H9 (cell line): Measurements from ENCODE around the gene DMRTA1. TPM values are rescaled to one million over a fixed set of nuclear protein-coding genes. Genes with fewer than 3 reads are reported as not detected.
A peak's percentile ranks its signal among the peaks of the same experiment; 100 is the strongest.

Source experiments
- DNase-seq: peaks from one replicate; pipeline ENCODE4 v3.0.0-alpha.2; 2017
- H2AFZ ChIP-seq: one replicate; pipeline ENCODE4 v1.6.1; 2013; ENCODE audit warnings: mild to moderate bottlenecking, low read length, control low read depth, moderate library complexity
- H2AK5ac ChIP-seq: 2 replicates; pipeline ENCODE4 v1.6.1; 2013; ENCODE audit warnings: low read length, control low read depth, mixed read lengths; ENCODE audit not compliant: insufficient read length
- H2BK120ac ChIP-seq: one replicate; pipeline ENCODE4 v1.6.1; 2013; ENCODE audit warnings: low read depth, mild to moderate bottlenecking, low read length, control low read depth, inconsistent platforms; ENCODE audit not compliant: poor library complexity, severe bottlenecking
- H2BK12ac ChIP-seq: 2 replicates; pipeline ENCODE4 v1.6.1; 2013; ENCODE audit warnings: low read length, control low read depth, mixed read lengths, low read depth; ENCODE audit not compliant: insufficient read length
- H2BK15ac ChIP-seq: 2 replicates; pipeline ENCODE4 v1.6.1; 2013; ENCODE audit warnings: low read depth, low read length, control low read depth
- H2BK20ac ChIP-seq: one replicate; pipeline ENCODE4 v1.6.1; 2013; ENCODE audit warnings: low read depth, mild to moderate bottlenecking, low read length, control low read depth, inconsistent platforms; ENCODE audit not compliant: poor library complexity, severe bottlenecking
- H2BK5ac ChIP-seq: 2 replicates; pipeline ENCODE4 v1.6.1; 2013; ENCODE audit warnings: low read length, control low read depth, mixed read lengths; ENCODE audit not compliant: insufficient read length
- H3K14ac ChIP-seq: 2 replicates; pipeline ENCODE4 v1.6.1; 2013; ENCODE audit warnings: low read length, control low read depth; ENCODE audit not compliant: insufficient read depth
- H3K18ac ChIP-seq: 2 replicates; pipeline ENCODE4 v1.6.1; 2013; ENCODE audit warnings: low read depth, mild to moderate bottlenecking, mixed read lengths, low read length, control low read depth; ENCODE audit not compliant: insufficient read length
- H3K23ac ChIP-seq: 2 replicates; pipeline ENCODE4 v1.6.1; 2013; ENCODE audit warnings: low read length, control low read depth, mixed read lengths, low read depth; ENCODE audit not compliant: insufficient read length
- H3K23me2 ChIP-seq: 2 replicates; pipeline ENCODE4 v1.6.1; 2013; ENCODE audit warnings: low read depth, mild to moderate bottlenecking, mixed read lengths, low read length, control low read depth; ENCODE audit not compliant: insufficient read length, poor library complexity, severe bottlenecking
- H3K27ac ChIP-seq: 2 replicates; pipeline ENCODE4 v1.5.1; 2013; ENCODE audit warnings: low read length, control low read depth, mixed read lengths, low read depth; ENCODE audit not compliant: insufficient read length
- H3K27me3 ChIP-seq: 2 replicates; pipeline ENCODE4 v1.6.1; 2013; ENCODE audit warnings: low read length, control low read depth, inconsistent platforms; ENCODE audit not compliant: insufficient read depth
- H3K4ac ChIP-seq: 2 replicates; pipeline ENCODE4 v1.6.1; 2013; ENCODE audit warnings: low read depth, mild to moderate bottlenecking, control low read depth, inconsistent platforms, low read length, moderate library complexity
- H3K4me1 ChIP-seq: 2 replicates; pipeline ENCODE4 v1.6.1; 2013; ENCODE audit warnings: low read length, control low read depth, inconsistent platforms; ENCODE audit not compliant: insufficient read depth
- H3K4me2 ChIP-seq: 2 replicates; pipeline ENCODE4 v1.6.1; 2013; ENCODE audit warnings: low read length, control low read depth, mixed read lengths; ENCODE audit not compliant: insufficient read length, insufficient read depth
- H3K56ac ChIP-seq: 2 replicates; pipeline ENCODE4 v1.6.1; 2013; ENCODE audit warnings: low read depth, mild to moderate bottlenecking, mixed read lengths, low read length, control low read depth; ENCODE audit not compliant: insufficient read length
- H3K79me1 ChIP-seq: 2 replicates; pipeline ENCODE4 v1.6.1; 2013; ENCODE audit warnings: low read depth, mild to moderate bottlenecking, moderate library complexity, low read length, control low read depth, inconsistent platforms; ENCODE audit not compliant: insufficient read depth, poor library complexity, severe bottlenecking
- H3K79me2 ChIP-seq: 2 replicates; pipeline ENCODE4 v1.6.1; 2013; ENCODE audit warnings: low read length, control low read depth, inconsistent platforms; ENCODE audit not compliant: insufficient read depth
- H3K9ac ChIP-seq: 2 replicates; pipeline ENCODE4 v1.6.1; 2013; ENCODE audit warnings: low read length, control low read depth, mixed read lengths; ENCODE audit not compliant: insufficient read length; ENCODE audit errors: extremely low read depth
- H3K9me3 ChIP-seq: one replicate; pipeline ENCODE4 v1.6.1; 2013; ENCODE audit warnings: low read depth, low read length, inconsistent platforms; ENCODE audit not compliant: control insufficient read depth
- H3T11ph ChIP-seq: one replicate; pipeline ENCODE4 v1.6.1; 2013; ENCODE audit warnings: mild to moderate bottlenecking, low read length, control low read depth, inconsistent platforms
- H4K20me1 ChIP-seq: one replicate; pipeline ENCODE4 v1.6.1; 2013; ENCODE audit not compliant: control insufficient read depth, insufficient read length, insufficient read depth
- H4K5ac ChIP-seq: 2 replicates; pipeline ENCODE4 v1.6.1; 2013; ENCODE audit warnings: low read depth, mild to moderate bottlenecking, mixed read lengths, low read length, control low read depth; ENCODE audit not compliant: insufficient read length
- H4K8ac ChIP-seq: replicated peaks from 2 replicates; pipeline ENCODE4 v1.6.1; 2013; ENCODE audit warnings: low read length, control low read depth, mixed read lengths, low read depth; ENCODE audit not compliant: insufficient read length
- H4K91ac ChIP-seq: 2 replicates; pipeline ENCODE4 v1.6.1; 2013; ENCODE audit warnings: low read depth, mild to moderate bottlenecking, moderate library complexity, mixed read lengths, low read length, control low read depth; ENCODE audit not compliant: insufficient read length
- H3K27ac Mint-ChIP-seq, 3 experiments: 2 replicates in 2 of 3; 3 replicates in 1 of 3; pipeline ENCODE4 v1.8.0; 2020 to 2021; ENCODE audit warnings: mixed read lengths in 3 of 3, mild to moderate bottlenecking in 1 of 3, moderate library complexity in 1 of 3
- H3K27me3 Mint-ChIP-seq: 2 replicates; pipeline ENCODE4 v1.8.0; 2021; ENCODE audit warnings: low read depth, mild to moderate bottlenecking, moderate library complexity, mixed read lengths
- H3K36me3 Mint-ChIP-seq, 3 experiments: 2 replicates in 2 of 3; 3 replicates in 1 of 3; pipeline ENCODE4 v1.8.0; 2020 to 2021; ENCODE audit warnings: low read depth in 3 of 3, mixed read lengths in 3 of 3; ENCODE audit not compliant: insufficient read depth in 1 of 3
- H3K4me1 Mint-ChIP-seq, 2 experiments: 2 replicates each; pipeline ENCODE4 v1.8.0; 2020; ENCODE audit warnings: mixed read lengths in 2 of 2
- H3K4me3 Mint-ChIP-seq, 2 experiments: 2 replicates in 1 of 2; 3 replicates in 1 of 2; pipeline ENCODE4 v1.8.0; 2020 to 2021; ENCODE audit warnings: mild to moderate bottlenecking in 2 of 2, mixed read lengths in 2 of 2, moderate library complexity in 1 of 2
- H3K9me3 Mint-ChIP-seq, 2 experiments: 2 replicates in 1 of 2; 3 replicates in 1 of 2; pipeline ENCODE4 v1.8.0; 2020; ENCODE audit warnings: mild to moderate bottlenecking in 2 of 2, mixed read lengths in 2 of 2, moderate library complexity in 1 of 2
- WGBS: extraction: QIAGEN DNeasy Blood & Tissue Kit; methylation state at CpG from one replicate; pipeline ENCODE4 v1.1.7; 2013; ENCODE audit warnings: missing lambda C conversion rate, low lambda C conversion rate, mixed read lengths; ENCODE audit not compliant: insufficient read length; ENCODE audit errors: extremely low coverage; 5-methylcytosine and 5-hydroxymethylcytosine counted together
- total RNA-seq: library from RNA; stranded (reverse); gene quantifications from 2 replicates; pipeline ENCODE4 v1.2.1, GENCODE V29; 2021
- TF ChIP-seq, protein P1 (sequence below): fragments of 200-600 bp; sonication (generic); conservative IDR thresholded peaks from 3 replicates; pipeline ENCODE4 v1.8.0; 2021; ENCODE audit warnings: antibody characterized with exemption, mild to moderate bottlenecking

DMRTA1 gene
- total RNA-seq, 1 experiment from 2014 or later, result 2.8 TPM

DNA sequence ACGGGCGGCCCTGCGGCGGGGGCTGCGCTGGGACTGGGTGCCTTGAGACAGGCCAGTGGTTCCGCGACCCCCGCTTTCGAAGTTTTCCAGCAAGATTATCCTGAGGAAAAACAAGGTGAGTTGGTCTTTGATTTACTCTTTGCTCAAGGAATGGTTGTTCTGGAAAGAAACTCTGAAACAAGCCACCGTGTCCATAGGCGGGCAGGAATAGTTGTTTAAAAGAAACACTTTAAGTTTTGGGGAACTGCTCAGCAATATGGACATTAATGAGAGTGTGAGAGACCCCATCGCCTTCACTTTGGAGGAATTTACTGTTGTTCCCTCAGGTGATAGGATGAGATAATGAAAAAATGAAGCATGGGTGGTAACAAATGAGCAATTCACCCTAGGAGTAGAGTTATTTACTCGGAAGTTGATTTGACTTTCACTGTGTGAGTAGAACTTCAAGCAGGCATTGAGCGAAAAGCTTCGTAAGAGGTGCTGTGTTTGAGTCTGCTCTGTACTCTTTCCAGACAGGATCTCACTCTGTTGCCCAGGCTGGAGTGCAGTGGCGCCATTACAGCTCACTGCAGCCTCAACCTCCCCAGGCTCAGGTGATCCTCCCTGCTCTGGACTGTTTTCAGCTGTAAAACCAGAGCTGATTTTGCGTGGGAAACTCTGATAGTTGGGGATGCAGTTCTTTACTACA, 1.1 kb downstream of the DMRTA1 start:
- no peaks in the 10 kb centered on the region for H3K79me2 ChIP-seq
- H3K4me1 Mint-ChIP-seq, result peaks cover 15 to 17% of the 10 kb centered on the region in 2 experiments
- H3K27ac Mint-ChIP-seq, result peak overlapping the region in 2 of 3 experiments; percentile 65 to 81; a peak in 3 of 7 replicates
- peaks cover 0 to 12% (median 0%) of the 10 kb centered on the region in 3 experiments; a peak in 2 of 7 replicates for H3K36me3 Mint-ChIP-seq
- H3K23me2 ChIP-seq, result peaks cover 11% of the 10 kb centered on the region
- no peak overlapping the region for H2BK15ac ChIP-seq
- no peaks in the 10 kb centered on the region for H3K9me3 Mint-ChIP-seq
- no peak overlapping the region for H2BK20ac ChIP-seq
- H3K9me3 ChIP-seq, result no peaks in the 10 kb centered on the region
- no peak overlapping the region for H3K23ac ChIP-seq
- TF ChIP-seq, protein P1, sequence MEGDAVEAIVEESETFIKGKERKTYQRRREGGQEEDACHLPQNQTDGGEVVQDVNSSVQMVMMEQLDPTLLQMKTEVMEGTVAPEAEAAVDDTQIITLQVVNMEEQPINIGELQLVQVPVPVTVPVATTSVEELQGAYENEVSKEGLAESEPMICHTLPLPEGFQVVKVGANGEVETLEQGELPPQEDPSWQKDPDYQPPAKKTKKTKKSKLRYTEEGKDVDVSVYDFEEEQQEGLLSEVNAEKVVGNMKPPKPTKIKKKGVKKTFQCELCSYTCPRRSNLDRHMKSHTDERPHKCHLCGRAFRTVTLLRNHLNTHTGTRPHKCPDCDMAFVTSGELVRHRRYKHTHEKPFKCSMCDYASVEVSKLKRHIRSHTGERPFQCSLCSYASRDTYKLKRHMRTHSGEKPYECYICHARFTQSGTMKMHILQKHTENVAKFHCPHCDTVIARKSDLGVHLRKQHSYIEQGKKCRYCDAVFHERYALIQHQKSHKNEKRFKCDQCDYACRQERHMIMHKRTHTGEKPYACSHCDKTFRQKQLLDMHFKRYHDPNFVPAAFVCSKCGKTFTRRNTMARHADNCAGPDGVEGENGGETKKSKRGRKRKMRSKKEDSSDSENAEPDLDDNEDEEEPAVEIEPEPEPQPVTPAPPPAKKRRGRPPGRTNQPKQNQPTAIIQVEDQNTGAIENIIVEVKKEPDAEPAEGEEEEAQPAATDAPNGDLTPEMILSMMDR, result 0 out of 3 replicates have a peak, but pooled peaks have one; percentile 25
- peak overlapping the region; percentile 12 for H3K14ac ChIP-seq
- no peaks in the 10 kb centered on the region for H4K20me1 ChIP-seq
- H3T11ph ChIP-seq, result no peak overlapping the region
- H4K5ac ChIP-seq, result peak overlapping the region; percentile 50
- H2AK5ac ChIP-seq, result no peak overlapping the region
- H3K4me2 ChIP-seq, result peak overlapping the region; percentile 69
- H3K27ac ChIP-seq, result no peak overlapping the region
- no peaks in the 10 kb centered on the region for H3K4me1 ChIP-seq
- no peaks in the 10 kb centered on the region for H3K27me3 ChIP-seq
- no peak overlapping the region for H2BK12ac ChIP-seq
- no peak overlapping the region for H3K4ac ChIP-seq
- no peak overlapping the region for H3K56ac ChIP-seq
- peaks cover 8% of the 10 kb centered on the region for H3K27me3 Mint-ChIP-seq
- WGBS, result no CpG with 5 or more reads among the region's 17 CpGs
- no peak overlapping the region for H4K8ac ChIP-seq
- peak overlapping the region; percentile 72 to 85 for H3K4me3 Mint-ChIP-seq
- DNase-seq, result peak; percentile 31
- no peak overlapping the region for H2BK5ac ChIP-seq
- no peaks in the 10 kb centered on the region for H3K79me1 ChIP-seq
- peak overlapping the region; percentile 75 for H3K9ac ChIP-seq
- peak overlapping the region; percentile 39 for H3K18ac ChIP-seq
- H4K91ac ChIP-seq, result no peak overlapping the region
- H2BK120ac ChIP-seq, result no peak overlapping the region
- peak overlapping the region; percentile 90 for H2AFZ ChIP-seq
